ENCODE measurements around the gene WBP11. TPM values are rescaled to one million over a fixed set of nuclear protein-coding genes. Genes with fewer than 3 reads are reported as not detected.

Gene WBP11
- total and polyA plus RNA-seq, 2 donors from 2014 or later (not counting 2 experiments from before 2014, with no cell fraction given) = 22.2 to 42.6 TPM

Other genes with a start within 250 kb of the WBP11 start
- gene PLBD1, start 235.6 kb downstream of the WBP11 start, total RNA-seq = 2.0 and 3.6 TPM in 2 replicates
- 1.5 and 2.9 TPM in 2 replicates for gene PLBD1, start 235.6 kb downstream of the WBP11 start, polyA plus RNA-seq
- gene GUCY2C, start 106.9 kb downstream of the WBP11 start, total RNA-seq = not detected in 2 replicates
- gene GUCY2C, start 106.9 kb downstream of the WBP11 start, polyA plus RNA-seq = not detected in 2 replicates
- gene C12orf60, start 192 bp upstream of the WBP11 start, total RNA-seq = 1.8 and 1.9 TPM in 2 replicates
- gene C12orf60, start 192 bp upstream of the WBP11 start, polyA plus RNA-seq = 1.9 and 2.0 TPM in 2 replicates
- gene SMCO3, start 10.7 kb upstream of the WBP11 start, total RNA-seq = not detected in 2 replicates
- not detected in 2 replicates for gene SMCO3, start 10.7 kb upstream of the WBP11 start, polyA plus RNA-seq
- gene ART4, start 40.0 kb upstream of the WBP11 start, total RNA-seq = not detected in 2 replicates
- gene ART4, start 40.0 kb upstream of the WBP11 start, polyA plus RNA-seq = not detected in 2 replicates
- 0.44 TPM in 1 of 2 replicates, not detected in the other for gene MGP, start 82.4 kb upstream of the WBP11 start, total RNA-seq
- gene MGP, start 82.4 kb upstream of the WBP11 start, polyA plus RNA-seq = 0.20 TPM in 1 of 2 replicates, not detected in the other
- gene ERP27, start 135.1 kb upstream of the WBP11 start, total RNA-seq = 0.07 TPM in 2 replicates
- gene ERP27, start 135.1 kb upstream of the WBP11 start, polyA plus RNA-seq = 0.06 and 0.08 TPM in 2 replicates
- 80.7 and 136 TPM in 2 replicates for gene ARHGDIB, start 158.1 kb upstream of the WBP11 start, total RNA-seq
- gene ARHGDIB, start 158.1 kb upstream of the WBP11 start, polyA plus RNA-seq = 96.0 and 169 TPM in 2 replicates
- not detected in 2 replicates for gene PDE6H, start 169.6 kb upstream of the WBP11 start, total RNA-seq
- not detected in 2 replicates for gene PDE6H, start 169.6 kb upstream of the WBP11 start, polyA plus RNA-seq